UCSD-AML1 (cell line): ENCODE data around the gene CA11.
"Not testable (repeated sequence)": the region's sequence is repeated elsewhere in the genome, so short reads cannot be mapped to it uniquely, and the experiment has no call there.

Source experiments
- DNase-seq: peaks from one replicate; lab custom pipeline; 2025; ENCODE audit not compliant: unreplicated experiment; lab: John Stamatoyannopoulos, UW

Gene CA11

GRCh38 chr19:48669903-48670668, 24.1 kb upstream of the CA11 start:
- no peak for DNase-seq

GRCh38 chr19:48668761-48669160, 22.8 kb upstream of the CA11 start:
- no peak for DNase-seq

- DNase-seq = no peak
These were observed 22.3 kb upstream of the CA11 start for GRCh38 chr19:48668332-48668731.

GRCh38 chr19:48665786-48666185, 19.8 kb upstream of the CA11 start:
- no peak for DNase-seq

- DNase-seq = no peak
These were observed 18.5 kb upstream of the CA11 start for GRCh38 chr19:48664476-48664875.

GRCh38 chr19:48663667-48664066, 17.7 kb upstream of the CA11 start:
- no peak for DNase-seq

- no peak for DNase-seq
These were observed 15.7 kb upstream of the CA11 start for GRCh38 chr19:48661711-48662090.

GRCh38 chr19:48660852-48661710, 15.1 kb upstream of the CA11 start:
- peak; percentile 86 for DNase-seq

GRCh38 chr19:48659768-48660167, 13.8 kb upstream of the CA11 start:
- DNase-seq = no peak

GRCh38 chr19:48658483-48658882, 12.5 kb upstream of the CA11 start:
- no peak for DNase-seq

- not testable (repeated sequence) for DNase-seq
These were observed 11.8 kb upstream of the CA11 start for GRCh38 chr19:48657828-48658227.

- no peak for DNase-seq
These were observed 11.0 kb upstream of the CA11 start for GRCh38 chr19:48656840-48657474.

GRCh38 chr19:48654299-48655059, 8.5 kb upstream of the CA11 start:
- no peak for DNase-seq

- no peak for DNase-seq
These were observed 5.7 kb upstream of the CA11 start for GRCh38 chr19:48651683-48652048.

GRCh38 chr19:48650974-48651682, 5.1 kb upstream of the CA11 start:
- DNase-seq = no peak

GRCh38 chr19:48648134-48648533, 2.1 kb upstream of the CA11 start:
- no peak for DNase-seq

GRCh38 chr19:48646722-48647216, 782 bp upstream of the CA11 start:
- no peak for DNase-seq

GRCh38 chr19:48645620-48646000, 377 bp downstream of the CA11 start:
- no peak for DNase-seq

GRCh38 chr19:48644839-48645619, 958 bp downstream of the CA11 start:
- DNase-seq = peak; percentile 68

GRCh38 chr19:48644355-48644754, 1.6 kb downstream of the CA11 start:
- DNase-seq = no peak
